ENCODE measurements around the gene PSMA6.
"Not testable (repeated sequence)": the region's sequence is repeated elsewhere in the genome, so short reads cannot be mapped to it uniquely, and the experiment has no call there.

PSMA6 gene

DNA sequence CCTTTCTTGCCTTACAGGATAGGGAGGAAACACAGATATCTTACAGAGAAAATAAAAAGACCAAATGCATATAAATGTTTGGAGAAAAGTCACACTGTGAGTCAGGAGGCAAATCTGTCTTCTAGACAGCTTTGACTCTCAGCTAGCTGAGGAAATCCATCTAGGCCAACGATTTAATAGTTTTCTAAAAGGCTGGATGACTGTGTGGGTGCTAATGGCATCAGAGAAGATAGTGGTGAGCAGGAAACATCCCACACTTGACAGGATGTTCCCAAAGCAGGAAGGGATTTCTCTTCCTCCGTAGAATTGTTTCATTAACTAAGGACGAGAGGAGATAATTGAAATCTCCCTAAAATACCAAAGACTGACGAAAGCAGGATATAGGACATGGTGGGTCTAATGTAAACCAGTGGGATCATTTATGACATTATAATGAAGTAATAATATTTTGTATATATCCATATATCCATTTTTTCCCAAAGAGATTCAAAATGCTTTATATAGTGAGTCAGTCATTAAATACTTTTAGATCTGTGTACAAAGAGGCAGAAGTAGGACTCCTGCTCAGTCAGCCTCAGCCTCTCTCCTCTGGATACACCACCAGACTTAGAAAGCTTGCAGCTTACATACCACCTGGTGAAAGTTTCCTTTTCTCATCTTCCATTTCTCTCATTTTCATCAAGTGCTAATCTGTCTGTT, 44.3 kb upstream of the PSMA6 start:
- ChIA-PET CTCF (interaction anchor here (0.5 to 4.5 kb wide), 3 partner anchors 19 to 49 kb away, joined by 3 to 19 read pairs (median 4); no protein-coding TSS in a partner anchor), POLR2A (no interaction called here)
- TF ChIP-seq, protein P1, sequence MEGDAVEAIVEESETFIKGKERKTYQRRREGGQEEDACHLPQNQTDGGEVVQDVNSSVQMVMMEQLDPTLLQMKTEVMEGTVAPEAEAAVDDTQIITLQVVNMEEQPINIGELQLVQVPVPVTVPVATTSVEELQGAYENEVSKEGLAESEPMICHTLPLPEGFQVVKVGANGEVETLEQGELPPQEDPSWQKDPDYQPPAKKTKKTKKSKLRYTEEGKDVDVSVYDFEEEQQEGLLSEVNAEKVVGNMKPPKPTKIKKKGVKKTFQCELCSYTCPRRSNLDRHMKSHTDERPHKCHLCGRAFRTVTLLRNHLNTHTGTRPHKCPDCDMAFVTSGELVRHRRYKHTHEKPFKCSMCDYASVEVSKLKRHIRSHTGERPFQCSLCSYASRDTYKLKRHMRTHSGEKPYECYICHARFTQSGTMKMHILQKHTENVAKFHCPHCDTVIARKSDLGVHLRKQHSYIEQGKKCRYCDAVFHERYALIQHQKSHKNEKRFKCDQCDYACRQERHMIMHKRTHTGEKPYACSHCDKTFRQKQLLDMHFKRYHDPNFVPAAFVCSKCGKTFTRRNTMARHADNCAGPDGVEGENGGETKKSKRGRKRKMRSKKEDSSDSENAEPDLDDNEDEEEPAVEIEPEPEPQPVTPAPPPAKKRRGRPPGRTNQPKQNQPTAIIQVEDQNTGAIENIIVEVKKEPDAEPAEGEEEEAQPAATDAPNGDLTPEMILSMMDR (IDR thresholded peaks at IDR 0.05; ENCODE audit: insufficient read depth, low read length, missing control alignments): no peak
- DNase-seq (ENCODE audit: low read depth, low spot score): no peak
- no peak overlapping the region for H3K4me3 ChIP-seq (ENCODE audit: low read depth, low read length)

DNA sequence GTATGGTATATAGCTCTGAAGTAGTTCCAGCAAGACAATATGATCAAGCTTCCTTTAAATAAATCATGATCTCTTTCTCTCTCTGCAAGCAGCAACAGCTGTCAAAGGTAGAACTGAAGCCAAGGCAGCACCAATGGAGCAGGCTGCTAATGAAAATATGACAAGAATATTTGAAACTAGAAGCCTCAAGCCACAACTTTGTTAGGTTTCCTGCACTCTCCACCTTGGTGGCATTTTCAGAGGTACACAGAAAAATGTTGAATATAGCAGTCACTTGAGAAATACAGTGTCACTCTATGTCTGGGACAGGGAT, 43.8 kb upstream of the PSMA6 start:
- H3K4me3 ChIP-seq (ENCODE audit: low read depth, low read length): no peak overlapping the region
- ChIA-PET CTCF (interaction anchor here (0.5 to 4.5 kb wide), 2 partner anchors 19 to 48 kb away, joined by 3 to 19 read pairs; no protein-coding TSS in a partner anchor), POLR2A (no interaction called here)
- TF ChIP-seq, protein P1 (IDR thresholded peaks at IDR 0.05; ENCODE audit: insufficient read depth, low read length, missing control alignments): no peak
- DNase-seq (ENCODE audit: low read depth, low spot score): no peak

DNA sequence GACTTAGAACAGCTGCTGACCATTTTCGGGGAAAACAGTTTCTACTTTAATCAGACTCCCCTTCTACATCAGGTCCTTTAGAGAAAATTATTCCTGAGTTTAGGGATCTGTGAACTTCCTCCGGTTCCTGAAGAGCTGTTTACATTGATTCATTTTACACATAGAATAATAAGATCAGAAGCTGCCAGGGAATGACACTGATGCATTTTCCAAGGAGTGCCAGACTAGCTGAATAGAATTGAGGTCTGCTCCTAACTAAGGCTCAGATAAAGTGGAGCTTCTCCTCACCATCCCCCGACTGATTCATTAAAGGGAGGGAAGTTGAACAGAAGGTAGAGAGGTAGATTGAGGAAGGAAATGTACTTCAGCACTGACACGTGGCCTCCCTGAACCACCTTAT, 41.9 kb upstream of the PSMA6 start:
- DNase-seq (ENCODE audit: low read depth, low spot score): no peak
- CTCF ChIA-PET: interaction anchor here (0.6 to 0.9 kb wide), 3 partner anchors 29 to 63 kb away, joined by 3 to 4 read pairs (median 3); no protein-coding TSS in a partner anchor
- POLR2A ChIA-PET: no interaction called here
- no peak overlapping the region for H3K4me3 ChIP-seq (ENCODE audit: low read depth, low read length)
- TF ChIP-seq, protein P1 (IDR thresholded peaks at IDR 0.05; ENCODE audit: insufficient read depth, low read length, missing control alignments): no peak

DNA sequence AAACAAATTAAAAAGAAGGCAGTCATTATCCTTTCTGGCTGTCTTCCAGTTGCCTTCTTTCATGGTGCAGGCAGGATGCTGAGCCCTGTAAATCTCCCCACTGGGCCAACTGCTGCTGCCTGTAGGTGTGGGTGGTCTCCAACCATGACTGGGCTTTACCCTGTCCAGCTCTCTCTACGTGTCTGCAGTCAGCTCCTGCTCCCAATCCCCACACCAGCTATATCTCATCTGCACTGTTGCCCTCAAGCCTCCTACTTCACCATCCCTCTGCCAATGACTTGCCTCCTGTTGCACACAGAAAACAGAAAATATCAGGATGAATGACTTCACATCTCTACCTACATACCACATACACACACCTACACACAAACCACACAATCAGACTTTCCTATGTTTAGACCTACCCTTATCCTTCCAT, 39.7 kb upstream of the PSMA6 start:
- DNase-seq (ENCODE audit: low read depth, low spot score): no peak
- TF ChIP-seq, protein P1 (IDR thresholded peaks at IDR 0.05; ENCODE audit: insufficient read depth, low read length, missing control alignments): no peak
- no peak overlapping the region for H3K4me3 ChIP-seq (ENCODE audit: low read depth, low read length)
- CTCF ChIA-PET: interaction anchor here (1.0 to 2.6 kb wide), 3 partner anchors 23 to 161 kb away, joined by 3 to 10 read pairs (median 8); no protein-coding TSS in a partner anchor
- POLR2A ChIA-PET: no interaction called here

DNA sequence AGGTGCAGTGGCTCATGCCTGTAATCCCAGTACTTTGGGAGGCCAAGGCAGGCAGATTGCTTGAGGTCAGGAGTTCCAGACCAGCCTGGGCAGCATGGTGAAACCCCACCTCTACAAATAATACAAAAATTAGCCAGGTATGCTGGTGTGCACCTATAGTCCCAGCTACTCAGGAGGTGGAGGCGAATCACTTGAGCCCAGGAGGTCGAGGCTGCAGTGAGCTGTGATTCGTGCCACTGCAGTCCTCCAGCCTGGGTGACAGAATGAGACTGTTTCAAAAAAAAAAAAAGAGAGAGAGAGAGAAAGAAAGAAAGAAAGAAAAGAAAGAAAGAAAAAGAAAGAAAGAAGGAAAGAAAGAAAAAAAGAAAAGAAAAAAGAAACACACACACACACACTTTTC, 39.1 kb upstream of the PSMA6 start:
- DNase-seq (ENCODE audit: low read depth, low spot score); H3K4me3 ChIP-seq (ENCODE audit: low read depth, low read length); POLR2A ChIA-PET: not testable (repeated sequence)
- CTCF ChIA-PET: interaction anchor here (1.7 to 2.6 kb wide), 3 partner anchors 23 to 161 kb away, joined by 6 to 10 read pairs (median 8); no protein-coding TSS in a partner anchor

DNA sequence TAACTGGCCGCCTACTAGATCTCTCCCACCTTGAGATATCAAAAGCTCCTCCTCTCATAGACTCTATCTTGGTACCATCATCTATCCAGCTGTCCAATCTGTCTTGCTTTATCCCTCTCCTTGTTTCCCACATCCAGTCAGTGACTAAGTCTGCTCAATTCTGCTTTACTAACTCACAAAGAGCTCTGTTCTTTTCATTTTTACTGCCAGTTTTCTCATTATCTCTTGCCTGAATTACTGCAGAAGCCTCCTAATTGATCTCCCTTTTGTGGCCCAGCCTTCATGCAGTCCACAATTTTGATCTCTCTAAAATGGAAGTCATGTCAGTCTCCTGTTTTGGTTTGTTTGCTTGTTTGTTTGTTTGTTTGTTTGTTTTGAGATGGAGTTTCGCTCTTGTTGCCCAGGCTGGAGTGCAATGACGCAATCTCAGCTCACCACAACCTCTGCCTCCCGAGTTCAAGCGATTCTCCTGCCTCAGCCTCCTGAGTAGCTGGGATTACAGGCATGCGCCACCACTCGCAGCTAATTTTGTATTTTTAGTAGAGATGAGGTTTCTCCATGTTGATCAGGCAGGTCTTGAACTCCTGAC, 38.1 kb upstream of the PSMA6 start:
- DNase-seq (ENCODE audit: low read depth, low spot score); POLR2A ChIA-PET; H3K4me3 ChIP-seq (ENCODE audit: low read depth, low read length): not testable (repeated sequence)
- CTCF ChIA-PET: interaction anchor here (0.6 to 2.6 kb wide), 5 partner anchors 24 to 160 kb away, joined by 3 to 10 read pairs (median 6); no protein-coding TSS in a partner anchor

DNA sequence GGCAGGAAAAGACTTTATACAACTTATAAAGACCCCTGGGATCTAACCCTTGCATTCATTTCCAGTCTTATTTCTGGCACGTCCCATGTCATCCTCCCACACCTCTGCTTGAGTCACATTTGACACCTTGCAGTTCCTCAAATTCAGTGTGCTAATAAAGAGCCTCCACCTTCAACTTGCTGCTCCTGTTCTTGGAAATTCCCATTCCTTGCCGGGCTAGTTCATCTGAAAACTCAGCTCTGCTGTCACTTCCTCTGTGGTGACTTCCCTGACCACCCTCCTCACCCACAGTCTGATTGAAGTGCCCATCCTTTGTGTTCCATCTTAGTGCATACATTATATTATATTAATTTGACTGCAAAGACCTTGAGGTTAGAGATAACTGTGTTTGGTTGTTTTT, 37.4 kb upstream of the PSMA6 start:
- POLR2A ChIA-PET: no interaction called here
- TF ChIP-seq, protein P1 (IDR thresholded peaks at IDR 0.05; ENCODE audit: insufficient read depth, low read length, missing control alignments): no peak
- H3K4me3 ChIP-seq (ENCODE audit: low read depth, low read length): no peak overlapping the region
- no peak for DNase-seq (ENCODE audit: low read depth, low spot score)
- CTCF ChIA-PET: interaction anchor here (2.6 kb wide), 1 partner anchor 25 kb away, joined by 10 read pairs; no protein-coding TSS in a partner anchor
